Lower leg skin (tissue), 3 donors: Measurements from ENCODE around the gene BLM.

Experiments used
- POLR2A ChIP-seq, 2 donors: fragments of 450-650 bp; IDR thresholded peaks; one replicate each; pipeline ENCODE4 v1.6.1; 2016 to 2017; ENCODE audit warnings: antibody characterized with exemption in 2 of 2, mild to moderate bottlenecking in 1 of 2, moderate library complexity in 1 of 2
- TF ChIP-seq, protein P1 (sequence below), 3 donors: fragments of 450-650 bp; IDR thresholded peaks; one replicate each; pipeline ENCODE4 v1.5.1; 2016; ENCODE audit warnings: antibody characterized with exemption in 3 of 3, mild to moderate bottlenecking in 3 of 3, moderate library complexity in 2 of 3

DNA sequence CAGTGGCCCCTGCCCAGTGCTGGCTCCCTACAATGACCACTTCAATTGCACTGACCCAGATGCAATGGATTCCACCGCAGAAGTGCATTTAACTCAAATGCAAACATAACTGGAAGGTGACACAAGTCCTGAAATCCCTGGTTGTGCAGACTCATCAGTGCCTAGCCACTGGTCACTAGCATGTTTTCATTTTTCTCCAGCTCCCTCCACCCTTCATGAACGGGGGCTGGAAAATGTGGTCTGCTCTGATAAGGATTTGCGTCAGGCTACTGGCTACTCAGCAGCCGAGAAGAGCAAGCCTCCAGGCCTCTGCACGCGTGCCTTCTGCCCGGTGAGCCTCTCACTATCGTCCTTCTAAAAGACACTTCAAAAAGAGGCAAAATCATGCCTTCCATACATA, 123.8 kb downstream of the BLM start:
- TF ChIP-seq, protein P1, sequence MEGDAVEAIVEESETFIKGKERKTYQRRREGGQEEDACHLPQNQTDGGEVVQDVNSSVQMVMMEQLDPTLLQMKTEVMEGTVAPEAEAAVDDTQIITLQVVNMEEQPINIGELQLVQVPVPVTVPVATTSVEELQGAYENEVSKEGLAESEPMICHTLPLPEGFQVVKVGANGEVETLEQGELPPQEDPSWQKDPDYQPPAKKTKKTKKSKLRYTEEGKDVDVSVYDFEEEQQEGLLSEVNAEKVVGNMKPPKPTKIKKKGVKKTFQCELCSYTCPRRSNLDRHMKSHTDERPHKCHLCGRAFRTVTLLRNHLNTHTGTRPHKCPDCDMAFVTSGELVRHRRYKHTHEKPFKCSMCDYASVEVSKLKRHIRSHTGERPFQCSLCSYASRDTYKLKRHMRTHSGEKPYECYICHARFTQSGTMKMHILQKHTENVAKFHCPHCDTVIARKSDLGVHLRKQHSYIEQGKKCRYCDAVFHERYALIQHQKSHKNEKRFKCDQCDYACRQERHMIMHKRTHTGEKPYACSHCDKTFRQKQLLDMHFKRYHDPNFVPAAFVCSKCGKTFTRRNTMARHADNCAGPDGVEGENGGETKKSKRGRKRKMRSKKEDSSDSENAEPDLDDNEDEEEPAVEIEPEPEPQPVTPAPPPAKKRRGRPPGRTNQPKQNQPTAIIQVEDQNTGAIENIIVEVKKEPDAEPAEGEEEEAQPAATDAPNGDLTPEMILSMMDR (IDR thresholded peaks at IDR 0.05) = no peak
- TF ChIP-seq POLR2A (IDR thresholded peaks at IDR 0.05) = no peak
